Keratinocyte (primary cell): ENCODE measurements around the gene PEMT.

Experiments
- EZH2 ChIP-seq: IDR thresholded peaks from one replicate; pipeline ENCODE4 v1.6.1; 2012; ENCODE audit warnings: inconsistent platforms, mild to moderate bottlenecking, low read length, moderate library complexity
- TF ChIP-seq, protein P1 (sequence below), 3 experiments: IDR thresholded peaks in 1 of 3; conservative IDR thresholded peaks in 1 of 3; optimal IDR thresholded peaks in 1 of 3; 2 replicates in 2 of 3; 3 replicates in 1 of 3; pipeline versions ENCODE3 to v1.5.1; 2011; ENCODE audit warnings: low read length in 3 of 3, mild to moderate bottlenecking in 3 of 3, moderate library complexity in 2 of 3, control low read depth in 1 of 3, inconsistent platforms in 1 of 3; ENCODE audit not compliant: insufficient read depth in 2 of 3; ENCODE audit errors: extremely low read depth in 1 of 3

DNA sequence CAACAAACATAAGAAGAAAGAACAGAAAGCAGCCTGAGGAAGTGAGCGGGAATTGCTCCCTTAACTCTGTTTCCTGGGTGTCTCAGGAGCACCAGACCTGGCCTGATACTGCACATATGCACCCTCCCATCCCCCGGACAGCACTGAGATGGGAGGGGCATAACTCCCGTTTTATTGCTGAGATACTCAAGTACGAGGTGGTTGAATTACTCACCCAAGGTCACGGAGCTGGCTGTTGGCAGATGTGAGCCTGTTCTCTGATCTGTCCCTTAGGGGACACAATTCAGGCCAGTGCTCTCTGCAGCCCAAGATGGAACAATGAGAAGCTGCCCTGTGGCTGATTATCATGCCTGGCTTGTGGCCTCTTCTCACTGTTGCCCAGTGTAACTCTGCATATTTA is 123.8 kb downstream of the PEMT start:
- TF ChIP-seq, protein P1, sequence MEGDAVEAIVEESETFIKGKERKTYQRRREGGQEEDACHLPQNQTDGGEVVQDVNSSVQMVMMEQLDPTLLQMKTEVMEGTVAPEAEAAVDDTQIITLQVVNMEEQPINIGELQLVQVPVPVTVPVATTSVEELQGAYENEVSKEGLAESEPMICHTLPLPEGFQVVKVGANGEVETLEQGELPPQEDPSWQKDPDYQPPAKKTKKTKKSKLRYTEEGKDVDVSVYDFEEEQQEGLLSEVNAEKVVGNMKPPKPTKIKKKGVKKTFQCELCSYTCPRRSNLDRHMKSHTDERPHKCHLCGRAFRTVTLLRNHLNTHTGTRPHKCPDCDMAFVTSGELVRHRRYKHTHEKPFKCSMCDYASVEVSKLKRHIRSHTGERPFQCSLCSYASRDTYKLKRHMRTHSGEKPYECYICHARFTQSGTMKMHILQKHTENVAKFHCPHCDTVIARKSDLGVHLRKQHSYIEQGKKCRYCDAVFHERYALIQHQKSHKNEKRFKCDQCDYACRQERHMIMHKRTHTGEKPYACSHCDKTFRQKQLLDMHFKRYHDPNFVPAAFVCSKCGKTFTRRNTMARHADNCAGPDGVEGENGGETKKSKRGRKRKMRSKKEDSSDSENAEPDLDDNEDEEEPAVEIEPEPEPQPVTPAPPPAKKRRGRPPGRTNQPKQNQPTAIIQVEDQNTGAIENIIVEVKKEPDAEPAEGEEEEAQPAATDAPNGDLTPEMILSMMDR (optimal IDR thresholded peaks at IDR 0.05 in 1 of 3, IDR thresholded peaks at IDR 0.05 in 1 of 3, conservative IDR thresholded peaks at IDR 0.05 in 1 of 3; ENCODE audit: extremely low read depth in 1 of 3, insufficient read depth in 2 of 3, low read length in 3 of 3), result no peak
- TF ChIP-seq EZH2, result no peak
